Measurements from ENCODE around the gene GID8.

DNA sequence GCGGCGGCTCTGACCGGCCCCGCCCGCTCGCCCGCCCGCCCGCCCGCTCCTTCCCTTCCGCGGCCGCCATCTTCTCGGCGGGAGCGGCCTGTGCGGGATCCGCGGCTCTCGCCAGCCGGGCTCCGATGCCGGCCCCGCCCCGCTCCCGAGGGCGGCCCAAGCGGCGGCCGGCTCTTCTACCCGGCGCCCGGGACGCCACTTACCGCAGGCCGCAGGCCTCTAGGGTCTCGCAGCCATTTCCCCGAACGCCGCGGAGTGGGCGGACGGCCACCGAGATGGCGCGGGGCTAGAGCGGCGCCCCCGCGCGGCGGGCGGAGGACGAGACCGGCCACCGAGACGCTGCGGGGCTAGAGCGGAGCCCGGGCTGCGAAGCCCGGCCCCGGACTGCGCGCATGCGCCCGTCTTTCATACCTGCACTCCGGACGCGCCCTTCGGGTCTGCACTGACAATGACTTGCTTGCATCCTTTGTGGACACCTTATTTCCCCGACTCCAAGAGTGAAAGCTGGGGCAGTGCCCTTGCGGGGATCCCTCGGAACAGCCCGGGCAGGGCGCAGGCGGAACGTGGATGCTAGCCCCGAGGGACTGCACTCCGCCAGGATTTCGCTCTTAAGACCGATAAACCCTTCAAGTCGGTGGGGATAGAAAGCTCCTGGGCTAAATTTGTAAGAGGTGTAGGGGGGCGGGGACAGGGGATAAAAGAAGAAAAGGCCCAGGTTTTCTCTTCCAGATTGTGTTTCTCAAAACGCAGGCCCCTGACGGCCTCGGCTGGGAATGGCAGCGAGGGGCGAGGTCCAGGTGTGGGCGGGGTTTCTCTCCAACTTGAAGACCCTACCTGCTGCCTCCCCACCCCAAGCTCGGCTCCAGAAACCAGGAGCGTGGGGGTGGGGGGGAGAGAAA, 11.5 kb upstream of the GID8 start, which contains the start of gene DIDO1:
- TF ChIP-seq, protein P1, sequence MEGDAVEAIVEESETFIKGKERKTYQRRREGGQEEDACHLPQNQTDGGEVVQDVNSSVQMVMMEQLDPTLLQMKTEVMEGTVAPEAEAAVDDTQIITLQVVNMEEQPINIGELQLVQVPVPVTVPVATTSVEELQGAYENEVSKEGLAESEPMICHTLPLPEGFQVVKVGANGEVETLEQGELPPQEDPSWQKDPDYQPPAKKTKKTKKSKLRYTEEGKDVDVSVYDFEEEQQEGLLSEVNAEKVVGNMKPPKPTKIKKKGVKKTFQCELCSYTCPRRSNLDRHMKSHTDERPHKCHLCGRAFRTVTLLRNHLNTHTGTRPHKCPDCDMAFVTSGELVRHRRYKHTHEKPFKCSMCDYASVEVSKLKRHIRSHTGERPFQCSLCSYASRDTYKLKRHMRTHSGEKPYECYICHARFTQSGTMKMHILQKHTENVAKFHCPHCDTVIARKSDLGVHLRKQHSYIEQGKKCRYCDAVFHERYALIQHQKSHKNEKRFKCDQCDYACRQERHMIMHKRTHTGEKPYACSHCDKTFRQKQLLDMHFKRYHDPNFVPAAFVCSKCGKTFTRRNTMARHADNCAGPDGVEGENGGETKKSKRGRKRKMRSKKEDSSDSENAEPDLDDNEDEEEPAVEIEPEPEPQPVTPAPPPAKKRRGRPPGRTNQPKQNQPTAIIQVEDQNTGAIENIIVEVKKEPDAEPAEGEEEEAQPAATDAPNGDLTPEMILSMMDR (IDR thresholded peaks at IDR 0.05; ENCODE audit: poor library complexity, severe bottlenecking) = peak; percentile 85
- TF ChIP-seq POLR2AphosphoS5 (IDR thresholded peaks at IDR 0.05) = peak; percentile 97
